ENCODE results near the gene TMCC2. TPM values are rescaled to one million over a fixed set of nuclear protein-coding genes. Genes with fewer than 3 reads are reported as not detected.

The TMCC2 gene
- total RNA-seq, 4 donors from 2014 or later: 0.80 to 1.2 (median 1.1) TPM; not detected in 1

GRCh38 chr1:205285381-205286101, 57.8 kb downstream of the TMCC2 start:
- peaks cover 11 to 45% (median 18%) of the 10 kb centered on the region in 4 donors for H3K4me1 ChIP-seq
- in situ Hi-C loops (cut with MboI; ENCODE audit: low pct_ligation_motif_present in 1 of 4, low pct_unique_long_range_greater_than_20kb in 1 of 4, low sequenced_read_pairs in 3 of 4): no loop called here

GRCh38 chr1:205286335-205286950, 58.7 kb downstream of the TMCC2 start:
- DNase-seq: peak; percentile 75
- no peak overlapping the region for H3K4me3 ChIP-seq
- in situ Hi-C loops (cut with MboI; ENCODE audit: low pct_ligation_motif_present in 1 of 4, low pct_unique_long_range_greater_than_20kb in 1 of 4, low sequenced_read_pairs in 3 of 4): no loop called here

More at GRCh38 chr1:205285381-205286101, 57.8 kb downstream of the TMCC2 start:
- peak overlapping the region; percentile 66 to 75 (median 70) for H3K27ac ChIP-seq
- H3K27me3 ChIP-seq: no peaks in the 10 kb centered on the region
- TF ChIP-seq POLR2A (IDR thresholded peaks at IDR 0.05) (no peak), CTCF (IDR thresholded peaks at IDR 0.05) (no peak), POLR2AphosphoS5 (IDR thresholded peaks at IDR 0.05) (no peak), EP300 (IDR thresholded peaks at IDR 0.05; ENCODE audit: low read depth) (no peak)
- no peaks in the 10 kb centered on the region for H3K9me3 ChIP-seq
- DNase-seq: peak; percentile 54
- 49 to 70% methylated on average over 5 to 12 of the region's 12 CpGs for WGBS, 2 donors (ENCODE audit: low coverage in 1 of 2)
- intact Hi-C loops (cut with DNase I; ENCODE audit: low total_unique reads): no loop called here
- no peak overlapping the region for H3K4me3 ChIP-seq
- H3K36me3 ChIP-seq: no peaks in the 10 kb centered on the region

GRCh38 chr1:205287076-205287475, 59.3 kb downstream of the TMCC2 start:
- H3K9me3 ChIP-seq: no peaks in the 10 kb centered on the region
- H3K27ac ChIP-seq: peak overlapping the region; percentile 66 to 75 (median 70)
- DNase-seq: no peak
- peaks cover 11 to 45% (median 18%) of the 10 kb centered on the region in 4 donors for H3K4me1 ChIP-seq
- intact Hi-C loops (cut with DNase I; ENCODE audit: low total_unique reads): no loop called here
- no peak for TF ChIP-seq CTCF (IDR thresholded peaks at IDR 0.05)
- no peak for TF ChIP-seq EP300 (IDR thresholded peaks at IDR 0.05; ENCODE audit: low read depth)
- TF ChIP-seq POLR2A (IDR thresholded peaks at IDR 0.05): no peak
- no peak for TF ChIP-seq POLR2AphosphoS5 (IDR thresholded peaks at IDR 0.05)
- WGBS, 2 donors (ENCODE audit: low coverage in 1 of 2): 82% methylated on average over 3 of the region's 3 CpGs; no CpG with 5 or more reads in 1 of the 2 donors
- no peak overlapping the region for H3K4me3 ChIP-seq
- in situ Hi-C loops (cut with MboI; ENCODE audit: low pct_ligation_motif_present in 1 of 4, low pct_unique_long_range_greater_than_20kb in 1 of 4, low sequenced_read_pairs in 3 of 4): no loop called here
- H3K27me3 ChIP-seq: no peaks in the 10 kb centered on the region
- no peaks in the 10 kb centered on the region for H3K36me3 ChIP-seq

More at GRCh38 chr1:205286335-205286950, 58.7 kb downstream of the TMCC2 start:
- intact Hi-C loops (cut with DNase I; ENCODE audit: low total_unique reads): no loop called here
- no peak for TF ChIP-seq CTCF (IDR thresholded peaks at IDR 0.05)
- H3K9me3 ChIP-seq: no peaks in the 10 kb centered on the region
- H3K27me3 ChIP-seq: no peaks in the 10 kb centered on the region
- H3K4me1 ChIP-seq: peaks cover 11 to 45% (median 18%) of the 10 kb centered on the region in 4 donors
- 65% methylated on average over 8 of the region's 9 CpGs; no CpG with 5 or more reads in 1 of the 2 donors for WGBS, 2 donors (ENCODE audit: low coverage in 1 of 2)
- no peaks in the 10 kb centered on the region for H3K36me3 ChIP-seq
- peak overlapping the region; percentile 66 to 75 (median 70) for H3K27ac ChIP-seq

GRCh38 chr1:205287767-205288559, 60.2 kb downstream of the TMCC2 start:
- intact Hi-C loops (cut with DNase I; ENCODE audit: low total_unique reads) (no loop called here), in situ Hi-C loops (cut with MboI; ENCODE audit: low pct_ligation_motif_present in 1 of 4, low pct_unique_long_range_greater_than_20kb in 1 of 4, low sequenced_read_pairs in 3 of 4) (no loop called here)
- Histone ChIP-seq H3K4me1 (peaks cover 11 to 45% (median 18%) of the 10 kb centered on the region in 4 donors), H3K36me3 (no peaks in the 10 kb centered on the region), H3K9me3 (no peaks in the 10 kb centered on the region), H3K4me3 (no peak overlapping the region), H3K27ac (peak overlapping the region; percentile 30 to 75 (median 70)), H3K27me3 (no peaks in the 10 kb centered on the region)
- TF ChIP-seq POLR2AphosphoS5 (IDR thresholded peaks at IDR 0.05): no peak
- no peak for TF ChIP-seq EP300 (IDR thresholded peaks at IDR 0.05; ENCODE audit: low read depth)
- no peak for TF ChIP-seq CTCF (IDR thresholded peaks at IDR 0.05)
- no peak for TF ChIP-seq POLR2A (IDR thresholded peaks at IDR 0.05)
- WGBS, 2 donors (ENCODE audit: low coverage in 1 of 2): 53 to 100% methylated on average over 1 to 8 of the region's 8 CpGs
- DNase-seq: peak; percentile 78

Measured in transverse colon (tissue), 4 donors.